K562 (cell line): ENCODE measurements around the gene TMEM156. TPM values are rescaled to one million over a fixed set of nuclear protein-coding genes. Genes with fewer than 3 reads are reported as not detected.

Source experiments
- ARID2 ChIP-seq: fragments of 450-650 bp; IDR thresholded peaks from 2 replicates; pipeline ENCODE4 v1.6.1; 2017; ENCODE audit warnings: antibody characterized with exemption, mild to moderate bottlenecking
- GATA2 ChIP-seq: sonication (generic); formaldehyde crosslinking; IDR thresholded peaks from 2 replicates; pipeline ENCODE4 v1.4.0; 2020; ENCODE audit warnings: mild to moderate bottlenecking, missing genetic modification reagents
- POLR3A ChIP-seq: IDR thresholded peaks from 2 replicates; pipeline ENCODE4 v1.6.1; 2011; ENCODE audit warnings: borderline replicate concordance, mild to moderate bottlenecking, moderate library complexity; ENCODE audit not compliant: insufficient read length, insufficient read depth; ENCODE audit errors: extremely low read depth
- RB1 ChIP-seq: fragments of 450-650 bp; IDR thresholded peaks from 2 replicates; pipeline ENCODE4 v1.6.1; 2017; ENCODE audit warnings: low read depth, mild to moderate bottlenecking
- RNF2 ChIP-seq: sonication (generic); IDR thresholded peaks from 2 replicates; pipeline ENCODE4 v1.6.1; 2016
- TEAD2 ChIP-seq: fragments of 450-650 bp; IDR thresholded peaks from 2 replicates; pipeline ENCODE4 v1.6.1; 2016; ENCODE audit warnings: missing genetic modification characterization, control low read depth, missing compliant biosample characterization
- ZC3H8 ChIP-seq: fragments of 450-650 bp; IDR thresholded peaks from 2 replicates; pipeline ENCODE4 v1.6.1; 2017
- ZNF124 ChIP-seq: sonication (generic); formaldehyde crosslinking; IDR thresholded peaks from 2 replicates; pipeline ENCODE4 v1.8.1; 2022; ENCODE audit warnings: missing genetic modification reagents
- polyA plus RNA-seq, 8 experiments: library from polyadenylated mRNA; depleted of rRNA in 4 of 8; stranded (reverse) in 5 of 8; unstranded in 3 of 8; fragments of >200 nt; fragmentation: Nextera tagmentation in 2 of 8; fragmentation: Illumina TruSeq in 1 of 8; extraction: Ambion mirVana in 2 of 8; extraction: Trizol in 1 of 8; gene quantifications; 2 replicates each; pipeline versions ENCODE4 v1.2.1 to v1.2.3, GENCODE V29; 2011 to 2014; ENCODE audit warnings: inconsistent platforms in 1 of 8, missing spikeins in 1 of 8
- total RNA-seq, 7 experiments: library from RNA; depleted of rRNA in 6 of 7; stranded (reverse); fragments of >200 nt in 6 of 7; fragmentation: Illumina TruSeq in 2 of 7; extraction: Trizol in 2 of 7; gene quantifications; 2 replicates each; pipeline versions ENCODE4 v1.2.1 to v1.2.3, GENCODE V29; 2011 to 2021; ENCODE audit warnings: low replicate concordance in 1 of 7
- TF ChIP-seq, protein P1 (sequence below): sonication (generic); formaldehyde crosslinking; IDR thresholded peaks from 2 replicates; pipeline ENCODE4 v1.8.0; 2023; ENCODE audit warnings: missing genetic modification reagents, mild to moderate bottlenecking, borderline replicate concordance
- TF ChIP-seq, protein P2 (sequence below): fragments of 250-450 bp; sonication (Bioruptor Pico); IDR thresholded peaks from 2 replicates; pipeline ENCODE4 v1.8.0; 2022; ENCODE audit warnings: moderate library complexity, mild to moderate bottlenecking, inconsistent platforms
- TF ChIP-seq, protein P3 (sequence below): fragments of 250-450 bp; sonication (Bioruptor Pico); IDR thresholded peaks from 2 replicates; pipeline ENCODE4 v1.4.0; 2020; ENCODE audit warnings: mild to moderate bottlenecking, moderate library complexity, borderline replicate concordance
- TF ChIP-seq, protein P4 (sequence below): fragments of 200-800 bp; sonication (Bioruptor generic); IDR thresholded peaks from 2 replicates; pipeline ENCODE4 v1.6.1; 2017; ENCODE audit warnings: missing genetic modification characterization, missing compliant biosample characterization
- TF ChIP-seq, protein P5 (sequence below): fragments of 450-650 bp; conservative IDR thresholded peaks from 2 replicates; pipeline ENCODE4 v1.6.1; 2016; ENCODE audit warnings: missing genetic modification characterization, low read depth, mild to moderate bottlenecking, control low read depth, missing compliant biosample characterization

Gene TMEM156
- total and polyA plus RNA-seq, 9 of the 15 experiments (the other 6 are each of a cell fraction or from before 2014, with no cell fraction given), result 3.5 to 9.6 (median 6.4) TPM

DNA sequence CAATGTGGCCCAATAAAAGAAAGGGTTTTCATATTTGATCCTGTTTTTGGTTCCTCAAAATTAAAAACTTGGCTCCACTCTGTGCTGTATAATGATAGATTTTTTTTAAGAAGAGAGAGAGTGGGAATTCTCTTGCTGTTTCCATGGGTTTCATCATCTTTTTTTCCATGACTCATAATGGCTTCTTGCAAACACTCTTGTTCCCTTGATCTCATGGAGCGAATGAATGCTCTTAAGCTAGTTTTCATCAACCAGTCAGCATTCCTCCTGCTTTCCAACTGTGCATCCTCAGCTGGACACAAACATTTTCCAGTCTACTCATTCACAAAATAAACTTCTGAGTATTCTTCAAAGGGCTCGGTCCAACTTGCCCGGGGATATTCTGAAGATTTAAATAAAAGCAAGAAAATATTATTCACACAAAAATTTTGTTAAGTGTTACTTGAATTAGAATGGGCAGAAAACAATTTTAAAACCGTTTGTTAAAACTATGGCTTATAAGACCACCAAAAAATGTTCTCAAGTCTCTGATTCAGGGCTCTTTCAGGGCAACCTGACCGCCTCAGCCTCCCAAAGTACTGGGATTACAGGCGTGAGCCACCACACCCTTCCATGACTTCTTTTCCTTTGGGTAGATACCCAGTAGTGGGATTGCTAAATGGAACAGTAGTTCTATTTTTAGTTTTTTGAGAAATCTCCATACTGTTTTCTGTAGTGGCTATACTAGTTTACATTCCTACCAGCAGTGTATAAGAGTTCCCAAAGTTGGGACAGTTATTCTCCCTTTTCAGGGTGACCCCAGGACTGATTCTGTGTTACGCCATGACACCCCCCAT, 64.7 kb downstream of the TMEM156 start (continued):
- TF ChIP-seq, protein P1, sequence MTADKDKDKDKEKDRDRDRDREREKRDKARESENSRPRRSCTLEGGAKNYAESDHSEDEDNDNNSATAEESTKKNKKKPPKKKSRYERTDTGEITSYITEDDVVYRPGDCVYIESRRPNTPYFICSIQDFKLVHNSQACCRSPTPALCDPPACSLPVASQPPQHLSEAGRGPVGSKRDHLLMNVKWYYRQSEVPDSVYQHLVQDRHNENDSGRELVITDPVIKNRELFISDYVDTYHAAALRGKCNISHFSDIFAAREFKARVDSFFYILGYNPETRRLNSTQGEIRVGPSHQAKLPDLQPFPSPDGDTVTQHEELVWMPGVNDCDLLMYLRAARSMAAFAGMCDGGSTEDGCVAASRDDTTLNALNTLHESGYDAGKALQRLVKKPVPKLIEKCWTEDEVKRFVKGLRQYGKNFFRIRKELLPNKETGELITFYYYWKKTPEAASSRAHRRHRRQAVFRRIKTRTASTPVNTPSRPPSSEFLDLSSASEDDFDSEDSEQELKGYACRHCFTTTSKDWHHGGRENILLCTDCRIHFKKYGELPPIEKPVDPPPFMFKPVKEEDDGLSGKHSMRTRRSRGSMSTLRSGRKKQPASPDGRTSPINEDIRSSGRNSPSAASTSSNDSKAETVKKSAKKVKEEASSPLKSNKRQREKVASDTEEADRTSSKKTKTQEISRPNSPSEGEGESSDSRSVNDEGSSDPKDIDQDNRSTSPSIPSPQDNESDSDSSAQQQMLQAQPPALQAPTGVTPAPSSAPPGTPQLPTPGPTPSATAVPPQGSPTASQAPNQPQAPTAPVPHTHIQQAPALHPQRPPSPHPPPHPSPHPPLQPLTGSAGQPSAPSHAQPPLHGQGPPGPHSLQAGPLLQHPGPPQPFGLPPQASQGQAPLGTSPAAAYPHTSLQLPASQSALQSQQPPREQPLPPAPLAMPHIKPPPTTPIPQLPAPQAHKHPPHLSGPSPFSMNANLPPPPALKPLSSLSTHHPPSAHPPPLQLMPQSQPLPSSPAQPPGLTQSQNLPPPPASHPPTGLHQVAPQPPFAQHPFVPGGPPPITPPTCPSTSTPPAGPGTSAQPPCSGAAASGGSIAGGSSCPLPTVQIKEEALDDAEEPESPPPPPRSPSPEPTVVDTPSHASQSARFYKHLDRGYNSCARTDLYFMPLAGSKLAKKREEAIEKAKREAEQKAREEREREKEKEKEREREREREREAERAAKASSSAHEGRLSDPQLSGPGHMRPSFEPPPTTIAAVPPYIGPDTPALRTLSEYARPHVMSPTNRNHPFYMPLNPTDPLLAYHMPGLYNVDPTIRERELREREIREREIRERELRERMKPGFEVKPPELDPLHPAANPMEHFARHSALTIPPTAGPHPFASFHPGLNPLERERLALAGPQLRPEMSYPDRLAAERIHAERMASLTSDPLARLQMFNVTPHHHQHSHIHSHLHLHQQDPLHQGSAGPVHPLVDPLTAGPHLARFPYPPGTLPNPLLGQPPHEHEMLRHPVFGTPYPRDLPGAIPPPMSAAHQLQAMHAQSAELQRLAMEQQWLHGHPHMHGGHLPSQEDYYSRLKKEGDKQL (CRISPR knock-in tag), result no peak
- TF ChIP-seq ZNF124 (CRISPR knock-in tag), result no peak
- TF ChIP-seq POLR3A, result no peak
- TF ChIP-seq GATA2, result no peak
- no peak for TF ChIP-seq ZC3H8
- TF ChIP-seq, protein P2, sequence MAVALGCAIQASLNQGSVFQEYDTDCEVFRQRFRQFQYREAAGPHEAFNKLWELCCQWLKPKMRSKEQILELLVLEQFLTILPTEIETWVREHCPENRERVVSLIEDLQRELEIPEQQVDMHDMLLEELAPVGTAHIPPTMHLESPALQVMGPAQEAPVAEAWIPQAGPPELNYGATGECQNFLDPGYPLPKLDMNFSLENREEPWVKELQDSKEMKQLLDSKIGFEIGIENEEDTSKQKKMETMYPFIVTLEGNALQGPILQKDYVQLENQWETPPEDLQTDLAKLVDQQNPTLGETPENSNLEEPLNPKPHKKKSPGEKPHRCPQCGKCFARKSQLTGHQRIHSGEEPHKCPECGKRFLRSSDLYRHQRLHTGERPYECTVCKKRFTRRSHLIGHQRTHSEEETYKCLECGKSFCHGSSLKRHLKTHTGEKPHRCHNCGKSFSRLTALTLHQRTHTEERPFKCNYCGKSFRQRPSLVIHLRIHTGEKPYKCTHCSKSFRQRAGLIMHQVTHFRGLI (CRISPR knock-in tag), result peak; percentile 48; the same call in 1 of the 2 replicates
- TF ChIP-seq, protein P3, sequence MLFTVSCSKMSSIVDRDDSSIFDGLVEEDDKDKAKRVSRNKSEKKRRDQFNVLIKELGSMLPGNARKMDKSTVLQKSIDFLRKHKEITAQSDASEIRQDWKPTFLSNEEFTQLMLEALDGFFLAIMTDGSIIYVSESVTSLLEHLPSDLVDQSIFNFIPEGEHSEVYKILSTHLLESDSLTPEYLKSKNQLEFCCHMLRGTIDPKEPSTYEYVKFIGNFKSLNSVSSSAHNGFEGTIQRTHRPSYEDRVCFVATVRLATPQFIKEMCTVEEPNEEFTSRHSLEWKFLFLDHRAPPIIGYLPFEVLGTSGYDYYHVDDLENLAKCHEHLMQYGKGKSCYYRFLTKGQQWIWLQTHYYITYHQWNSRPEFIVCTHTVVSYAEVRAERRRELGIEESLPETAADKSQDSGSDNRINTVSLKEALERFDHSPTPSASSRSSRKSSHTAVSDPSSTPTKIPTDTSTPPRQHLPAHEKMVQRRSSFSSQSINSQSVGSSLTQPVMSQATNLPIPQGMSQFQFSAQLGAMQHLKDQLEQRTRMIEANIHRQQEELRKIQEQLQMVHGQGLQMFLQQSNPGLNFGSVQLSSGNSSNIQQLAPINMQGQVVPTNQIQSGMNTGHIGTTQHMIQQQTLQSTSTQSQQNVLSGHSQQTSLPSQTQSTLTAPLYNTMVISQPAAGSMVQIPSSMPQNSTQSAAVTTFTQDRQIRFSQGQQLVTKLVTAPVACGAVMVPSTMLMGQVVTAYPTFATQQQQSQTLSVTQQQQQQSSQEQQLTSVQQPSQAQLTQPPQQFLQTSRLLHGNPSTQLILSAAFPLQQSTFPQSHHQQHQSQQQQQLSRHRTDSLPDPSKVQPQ (CRISPR knock-in tag), result no peak
- TF ChIP-seq, protein P4, sequence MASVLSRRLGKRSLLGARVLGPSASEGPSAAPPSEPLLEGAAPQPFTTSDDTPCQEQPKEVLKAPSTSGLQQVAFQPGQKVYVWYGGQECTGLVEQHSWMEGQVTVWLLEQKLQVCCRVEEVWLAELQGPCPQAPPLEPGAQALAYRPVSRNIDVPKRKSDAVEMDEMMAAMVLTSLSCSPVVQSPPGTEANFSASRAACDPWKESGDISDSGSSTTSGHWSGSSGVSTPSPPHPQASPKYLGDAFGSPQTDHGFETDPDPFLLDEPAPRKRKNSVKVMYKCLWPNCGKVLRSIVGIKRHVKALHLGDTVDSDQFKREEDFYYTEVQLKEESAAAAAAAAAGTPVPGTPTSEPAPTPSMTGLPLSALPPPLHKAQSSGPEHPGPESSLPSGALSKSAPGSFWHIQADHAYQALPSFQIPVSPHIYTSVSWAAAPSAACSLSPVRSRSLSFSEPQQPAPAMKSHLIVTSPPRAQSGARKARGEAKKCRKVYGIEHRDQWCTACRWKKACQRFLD (CRISPR knock-in tag), result peak; percentile 82; the same call in 1 of the 2 replicates
- no peak for TF ChIP-seq RNF2
- TF ChIP-seq, protein P5, sequence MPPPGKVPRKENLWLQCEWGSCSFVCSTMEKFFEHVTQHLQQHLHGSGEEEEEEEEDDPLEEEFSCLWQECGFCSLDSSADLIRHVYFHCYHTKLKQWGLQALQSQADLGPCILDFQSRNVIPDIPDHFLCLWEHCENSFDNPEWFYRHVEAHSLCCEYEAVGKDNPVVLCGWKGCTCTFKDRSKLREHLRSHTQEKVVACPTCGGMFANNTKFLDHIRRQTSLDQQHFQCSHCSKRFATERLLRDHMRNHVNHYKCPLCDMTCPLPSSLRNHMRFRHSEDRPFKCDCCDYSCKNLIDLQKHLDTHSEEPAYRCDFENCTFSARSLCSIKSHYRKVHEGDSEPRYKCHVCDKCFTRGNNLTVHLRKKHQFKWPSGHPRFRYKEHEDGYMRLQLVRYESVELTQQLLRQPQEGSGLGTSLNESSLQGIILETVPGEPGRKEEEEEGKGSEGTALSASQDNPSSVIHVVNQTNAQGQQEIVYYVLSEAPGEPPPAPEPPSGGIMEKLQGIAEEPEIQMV (tag), result no peak
- no peak for TF ChIP-seq TEAD2 (tag)
- TF ChIP-seq RB1, result no peak
- no peak for TF ChIP-seq ARID2
